GM12878 (cell line): ENCODE data around the gene HTR3C.

Experiments used
- ATF3 ChIP-seq: IDR thresholded peaks from 2 replicates; pipeline ENCODE4 v1.6.1; 2011; ENCODE audit warnings: low read depth, mild to moderate bottlenecking, low read length, moderate library complexity, borderline replicate concordance; ENCODE audit errors: extremely low read depth
- BHLHE40 ChIP-seq, 2 experiments: fragments of 450-650 bp in 1 of 2; IDR thresholded peaks; 2 replicates each; pipeline ENCODE4 v1.6.1; 2011 to 2017; ENCODE audit warnings: low read depth in 2 of 2, borderline replicate concordance in 1 of 2, improper control_type of control experiment in 1 of 2, low read length in 1 of 2, mild to moderate bottlenecking in 1 of 2
- CEBPB ChIP-seq, 2 experiments: fragments of 150-350 bp in 1 of 2; IDR thresholded peaks; 2 replicates each; pipeline ENCODE4 v1.6.1; 2012 to 2014; ENCODE audit warnings: low read depth in 2 of 2, low read length in 2 of 2, borderline replicate concordance in 1 of 2, inconsistent platforms in 1 of 2
- CHD1 ChIP-seq: IDR thresholded peaks from 2 replicates; pipeline ENCODE4 v1.6.1; 2012; ENCODE audit warnings: low read depth, low read length, improper control_type of control experiment
- CTCF ChIP-seq, 3 experiments: IDR thresholded peaks in 2 of 3; conservative IDR thresholded peaks in 1 of 3; 2 replicates each; pipeline ENCODE4 v1.5.1; 2011; ENCODE audit warnings: low read depth in 3 of 3, low read length in 3 of 3, mild to moderate bottlenecking in 3 of 3, control low read depth in 2 of 3, moderate library complexity in 2 of 3, inconsistent platforms in 1 of 3, mixed read lengths in 1 of 3; ENCODE audit not compliant: control insufficient read depth in 2 of 3, insufficient read depth in 1 of 3; ENCODE audit errors: extremely low read depth in 1 of 3
- EP300 ChIP-seq, 2 experiments: fragments of 150-350 bp in 1 of 2; IDR thresholded peaks; 2 replicates each; pipeline ENCODE4 v1.6.1; 2011 to 2012; ENCODE audit warnings: low read depth in 2 of 2, low read length in 2 of 2, borderline replicate concordance in 1 of 2, improper control_type of control experiment in 1 of 2, inconsistent platforms in 1 of 2; ENCODE audit not compliant: control insufficient read depth in 1 of 2
- MXI1 ChIP-seq: fragments of 150-350 bp; IDR thresholded peaks from 2 replicates; pipeline ENCODE4 v1.6.1; 2011; ENCODE audit warnings: low read depth, mild to moderate bottlenecking, inconsistent platforms, low read length, improper control_type of control experiment
- POLR2A ChIP-seq: IDR thresholded peaks from 2 replicates; pipeline ENCODE4 v1.6.1; 2011; ENCODE audit warnings: low read depth, mild to moderate bottlenecking, low read length
- PRDM15 ChIP-seq: fragments of 450-650 bp; formaldehyde crosslinking; IDR thresholded peaks from 2 replicates; pipeline ENCODE4 v1.4.0; 2020; ENCODE audit warnings: mild to moderate bottlenecking, moderate library complexity
- SRF ChIP-seq, 2 experiments: IDR thresholded peaks; 2 replicates each; pipeline ENCODE4 v1.6.1; 2011; ENCODE audit warnings: low read depth in 2 of 2, low read length in 2 of 2, mild to moderate bottlenecking in 1 of 2, moderate library complexity in 1 of 2

GRCh38 chr3:184003187-184003967, 49.5 kb upstream of the HTR3C start:
- TF ChIP-seq CHD1 (no peak), POLR2A (no peak), SRF (IDR thresholded peaks at IDR 0.05; ENCODE audit: low read depth in 2 of 2, low read length in 2 of 2) (no peak), CEBPB (IDR thresholded peaks at IDR 0.05; ENCODE audit: borderline replicate concordance in 1 of 2, low read depth in 2 of 2, low read length in 2 of 2) (no peak), PRDM15 (CRISPR knock-in tag) (no peak), MXI1 (no peak), ATF3 (no peak), CTCF (IDR thresholded peaks at IDR 0.05 in 2 of 3, conservative IDR thresholded peaks at IDR 0.05 in 1 of 3; ENCODE audit: control insufficient read depth in 2 of 3, extremely low read depth in 1 of 3, insufficient read depth in 1 of 3, low read depth in 3 of 3, low read length in 3 of 3) (no peak), EP300 (IDR thresholded peaks at IDR 0.05; ENCODE audit: borderline replicate concordance in 1 of 2, control insufficient read depth in 1 of 2, low read depth in 2 of 2, low read length in 2 of 2) (no peak), BHLHE40 (IDR thresholded peaks at IDR 0.05; ENCODE audit: borderline replicate concordance in 1 of 2, low read depth in 2 of 2, low read length in 1 of 2) (no peak)
